Hepatic stellate cell (primary cell): ENCODE data around the gene LRP6.

Source experiments
- DNase-seq: peaks from one replicate; pipeline ENCODE4 v3.0.0; 2011; ENCODE audit warnings: low spot score

Gene LRP6

DNA sequence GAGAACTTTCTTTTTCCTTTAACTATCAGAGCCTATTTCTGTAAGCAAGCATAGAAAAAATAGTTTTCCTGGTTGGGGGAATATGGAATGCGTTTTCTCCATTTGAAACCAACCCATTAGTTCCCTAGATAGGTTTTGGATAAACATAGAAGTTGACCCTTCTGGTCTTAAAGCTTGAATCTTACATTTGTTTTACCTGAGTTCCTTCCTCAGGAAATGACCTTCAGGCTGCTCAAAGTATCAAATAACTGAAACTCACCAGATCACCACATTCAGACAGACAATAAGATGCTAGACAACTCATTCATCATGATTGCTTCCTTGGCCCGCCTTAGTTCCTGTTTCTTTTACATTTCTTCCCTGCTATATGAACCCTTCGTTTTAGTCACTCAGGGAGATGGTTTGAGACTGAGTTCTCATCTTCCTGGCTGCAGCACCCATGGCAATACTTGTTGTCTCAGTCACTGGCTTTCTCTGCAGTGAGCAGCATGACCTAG lies 52.2 kb downstream of the LRP6 start:
- no peak for DNase-seq

DNA sequence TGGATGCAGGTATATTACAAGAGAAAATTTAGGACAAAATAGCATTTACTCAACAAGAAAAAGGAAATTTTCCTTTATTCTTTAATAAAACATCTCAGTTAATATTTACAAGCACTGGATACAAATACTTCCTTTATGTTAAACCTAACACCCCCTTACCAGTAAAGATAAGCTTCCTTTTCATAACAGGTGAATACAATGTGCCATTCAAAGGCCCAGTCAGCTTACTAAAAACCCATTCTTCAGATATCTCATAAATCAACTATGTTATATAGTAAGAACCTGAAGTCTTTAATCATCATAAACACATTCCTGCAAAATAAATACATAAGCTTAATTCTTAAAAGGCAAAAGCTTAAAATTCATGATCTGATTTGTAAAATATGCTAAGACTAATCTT lies 52.6 kb downstream of the LRP6 start:
- no peak for DNase-seq

DNA sequence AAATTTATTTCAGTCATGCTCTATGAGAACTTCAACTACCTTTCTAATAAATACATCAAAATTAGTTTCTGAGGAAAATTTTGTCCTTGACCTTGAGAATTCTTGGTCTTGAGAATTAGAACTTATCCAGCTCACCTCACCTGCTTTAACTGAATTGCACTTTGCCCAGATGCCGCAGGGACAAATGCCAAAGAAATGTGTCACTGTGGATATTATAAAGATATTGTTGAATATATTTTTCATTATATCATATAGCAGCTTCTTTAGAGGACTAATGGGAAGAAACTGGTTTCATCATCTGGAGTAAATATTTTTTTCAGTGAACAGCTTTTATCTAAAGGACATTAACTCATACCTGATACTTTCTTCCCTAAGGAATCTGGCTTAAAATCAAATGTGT lies 54.1 kb downstream of the LRP6 start:
- no peak for DNase-seq

DNA sequence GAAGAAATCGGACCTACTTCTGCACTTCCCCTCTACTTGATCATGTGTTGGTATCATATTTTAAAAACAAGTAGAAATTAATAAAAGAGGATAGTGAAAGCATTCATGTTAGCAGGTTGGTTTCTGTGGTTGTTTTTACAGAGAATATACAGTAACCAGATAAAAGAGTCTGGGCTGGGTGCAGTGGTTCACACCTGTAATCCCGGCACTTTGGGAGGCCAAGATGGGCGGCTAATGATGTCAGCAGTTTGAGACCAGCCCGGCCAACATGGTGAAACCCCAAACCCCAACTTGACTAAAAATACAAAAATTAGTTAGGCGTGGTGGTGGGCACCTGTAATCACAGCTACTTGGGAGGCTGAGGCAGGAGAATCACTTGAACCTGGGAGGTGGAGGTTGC lies 55.9 kb downstream of the LRP6 start:
- DNase-seq, result no peak

DNA sequence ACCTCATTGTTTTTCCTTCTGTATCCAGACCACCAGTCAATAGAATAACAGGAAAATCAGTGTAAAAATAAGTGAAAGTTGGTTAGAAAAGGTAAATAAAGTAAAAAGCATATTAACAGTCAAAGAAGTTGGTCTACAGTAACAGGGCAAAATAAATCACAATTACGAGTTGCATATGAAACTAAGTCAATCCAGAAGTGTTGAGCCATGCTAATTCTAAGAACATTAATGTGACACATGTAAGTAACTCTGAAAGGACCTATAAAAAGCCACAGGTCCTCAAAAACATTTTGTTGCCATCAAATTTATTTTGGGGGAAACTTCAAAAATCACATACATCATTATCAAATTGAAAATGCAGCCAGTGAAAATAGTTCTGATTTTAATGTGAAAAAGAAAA lies 56.4 kb downstream of the LRP6 start:
- DNase-seq, result no peak

DNA sequence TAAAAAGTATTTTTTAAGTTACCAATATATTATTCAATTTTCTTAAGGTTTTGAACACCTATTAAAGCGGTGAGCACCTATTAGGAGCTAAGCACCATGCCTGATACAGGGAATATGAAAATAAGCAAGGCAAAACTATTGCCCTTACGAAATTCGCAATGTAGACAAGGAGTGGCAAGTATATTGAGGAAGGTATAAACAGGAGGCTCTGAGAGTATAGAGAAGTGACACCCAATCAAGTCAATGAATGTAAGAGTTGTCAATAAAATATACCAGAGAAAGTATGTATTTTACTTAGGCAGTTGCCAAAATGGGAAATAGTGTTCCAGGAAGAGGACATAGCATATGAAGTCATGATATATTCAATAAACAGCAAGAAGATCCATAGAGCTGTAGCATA lies 57.2 kb downstream of the LRP6 start:
- no peak for DNase-seq

DNA sequence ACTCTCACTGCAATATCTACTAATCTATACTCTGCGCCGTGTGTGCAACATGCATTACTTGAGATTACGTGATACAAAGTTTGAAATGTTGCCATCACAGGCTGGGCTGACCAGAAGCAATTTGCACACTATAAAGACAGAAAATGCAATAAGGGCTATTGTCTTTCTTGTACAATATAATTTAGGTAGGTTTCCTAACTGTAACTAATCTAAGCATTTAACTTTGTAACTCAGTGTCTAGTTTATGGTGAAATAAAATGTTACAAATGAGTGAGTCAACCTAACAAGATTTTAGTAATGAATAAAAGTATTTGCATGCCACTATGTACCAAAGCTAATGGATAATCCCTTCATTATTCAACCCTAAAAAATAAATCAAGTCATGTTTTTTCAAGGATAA lies 57.8 kb downstream of the LRP6 start:
- DNase-seq, result no peak

DNA sequence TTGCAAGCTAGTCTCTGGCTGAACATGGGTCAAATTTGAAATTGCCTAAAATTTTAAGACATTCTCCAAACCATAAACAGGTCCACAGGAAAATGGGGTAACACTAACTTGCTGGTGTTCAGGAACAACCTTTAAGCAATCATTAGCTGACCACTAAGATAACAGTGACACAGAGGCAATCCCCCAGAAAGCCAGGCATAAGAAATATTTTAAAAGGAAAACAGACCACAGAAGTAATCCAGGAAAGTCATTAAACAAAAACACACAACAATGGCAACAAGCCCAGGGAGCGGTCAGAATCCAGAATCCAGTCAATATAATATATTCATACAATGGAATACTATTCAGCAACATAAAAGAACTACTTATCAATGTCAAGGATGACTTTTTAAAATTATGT lies 59.1 kb downstream of the LRP6 start:
- no peak for DNase-seq

DNA sequence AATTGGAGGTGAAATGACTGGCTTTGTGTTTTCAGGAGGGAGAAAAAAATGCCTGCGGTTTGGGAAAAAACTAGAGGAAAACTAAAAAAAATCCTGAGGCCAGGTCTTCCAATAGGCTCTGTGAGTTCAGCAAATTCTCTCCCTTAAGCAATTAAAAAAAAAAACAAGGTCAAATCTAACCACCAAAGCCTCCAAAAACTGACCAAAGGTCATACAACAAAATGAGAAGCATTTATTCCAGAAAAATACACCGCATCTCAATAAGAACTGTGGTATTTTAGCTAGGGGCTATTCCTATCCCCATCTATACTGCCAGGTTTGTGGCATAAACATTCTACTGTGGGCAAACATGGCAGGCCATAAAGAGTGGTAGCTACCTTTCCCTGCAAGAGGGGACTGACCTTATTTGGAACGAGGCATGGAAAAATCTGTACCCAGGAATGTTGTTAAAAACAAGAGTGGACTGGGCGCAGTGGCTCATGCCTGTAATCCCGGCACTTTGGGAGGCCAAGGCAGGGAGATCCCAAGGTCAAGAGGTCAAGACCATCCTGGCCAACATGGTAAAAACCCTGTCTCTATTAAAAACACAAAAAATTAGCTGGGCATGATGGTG lies 60.0 kb downstream of the LRP6 start:
- DNase-seq, result no peak

DNA sequence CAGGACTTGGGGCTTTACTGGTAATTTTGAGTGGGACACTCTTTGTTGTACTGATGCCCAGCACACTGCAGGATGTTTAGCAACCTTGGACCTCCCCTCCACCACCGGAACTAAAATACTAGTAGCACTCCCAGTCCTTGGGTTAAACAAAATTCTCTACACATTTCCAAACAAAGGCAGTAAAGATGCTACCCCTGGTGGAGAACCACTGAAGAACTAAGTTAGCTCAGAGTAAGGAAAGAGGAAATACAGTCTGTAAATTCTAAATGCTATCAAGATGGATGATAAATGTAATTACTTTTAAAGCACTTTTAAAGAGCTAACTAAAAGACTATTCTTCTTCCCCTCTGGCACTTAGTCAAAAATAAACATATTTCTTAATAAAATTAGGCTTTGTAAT lies 64.1 kb downstream of the LRP6 start:
- DNase-seq, result no peak

DNA sequence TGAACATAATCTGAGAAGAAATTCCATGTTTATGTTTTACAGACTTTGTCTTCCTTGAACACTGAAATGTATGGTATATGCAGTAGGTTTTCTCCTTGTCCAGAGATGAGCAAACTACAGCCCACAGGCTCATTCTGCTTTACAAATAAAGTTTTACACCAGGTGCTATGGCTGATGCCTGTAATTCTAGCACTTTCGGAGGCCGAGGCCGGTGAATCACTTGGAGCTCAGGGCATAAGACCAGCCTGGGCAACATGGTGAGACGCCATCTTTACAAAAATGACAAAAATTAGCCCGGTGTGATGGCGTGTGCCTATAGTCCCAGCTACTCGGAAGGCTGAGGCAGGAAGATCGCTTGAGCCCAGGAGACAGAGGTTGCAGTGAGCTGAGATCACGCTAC lies 64.7 kb downstream of the LRP6 start:
- no peak for DNase-seq

DNA sequence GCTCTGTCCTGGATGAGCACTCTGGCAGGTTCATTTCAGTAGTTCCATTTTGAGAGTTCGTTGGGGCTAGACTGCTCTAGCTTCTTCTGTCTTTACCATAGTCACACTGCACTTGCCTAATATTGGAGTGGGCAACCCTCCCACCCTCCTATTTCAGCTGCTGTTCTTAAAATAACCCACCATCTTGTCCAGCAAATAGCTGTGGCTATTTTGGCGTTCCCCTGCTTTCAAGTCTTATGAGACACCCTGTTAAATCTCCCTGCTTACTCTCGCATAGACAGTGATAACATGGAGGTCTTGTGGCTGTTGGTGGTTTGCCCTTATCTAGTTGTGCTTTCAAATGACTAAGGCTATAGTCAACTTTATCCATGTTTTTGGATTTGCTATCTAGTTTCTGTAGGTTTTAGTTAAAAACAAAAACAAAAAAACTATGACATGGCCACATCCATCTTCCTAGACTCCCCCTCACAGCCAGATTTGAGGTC lies 65.5 kb downstream of the LRP6 start:
- no peak for DNase-seq

DNA sequence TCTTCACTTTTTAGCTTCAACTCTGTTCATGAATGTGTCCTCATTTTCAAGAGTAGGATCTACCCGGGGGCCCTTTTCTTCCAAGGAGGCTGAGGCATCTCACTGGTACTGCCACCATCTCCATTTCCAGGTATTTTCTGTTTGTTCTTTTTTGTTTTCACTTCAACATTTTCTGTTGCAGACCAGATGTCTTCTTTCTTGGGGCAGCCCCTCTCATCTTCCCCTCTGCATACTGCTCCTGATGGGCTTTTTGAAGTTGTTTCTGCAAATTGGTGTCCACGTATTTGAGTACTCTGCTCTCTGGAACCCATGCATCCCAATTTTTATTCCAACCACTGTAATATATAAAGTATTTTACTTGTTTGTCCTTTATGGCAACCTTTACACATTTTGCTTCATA lies 66.5 kb downstream of the LRP6 start:
- DNase-seq, result no peak

DNA sequence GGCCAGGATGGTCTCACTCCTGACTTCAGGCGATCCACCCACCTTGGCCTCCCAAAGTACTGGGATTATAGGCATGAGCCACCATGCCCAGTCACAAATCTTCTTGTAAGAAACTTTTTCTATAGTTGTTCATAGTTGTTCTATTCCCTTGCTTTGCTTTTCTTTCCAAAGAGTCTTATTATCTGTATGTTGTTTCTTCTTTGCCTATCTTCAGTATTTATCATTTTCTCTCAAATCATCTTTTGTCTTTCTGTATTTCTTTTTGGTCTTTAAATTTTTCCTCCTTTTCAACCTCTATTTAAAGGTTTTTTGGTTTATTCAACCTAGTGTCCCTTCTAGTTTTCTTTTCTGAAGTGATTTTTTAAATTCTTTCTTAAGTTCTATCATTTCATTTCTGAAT lies 68.7 kb downstream of the LRP6 start:
- no peak for DNase-seq

DNA sequence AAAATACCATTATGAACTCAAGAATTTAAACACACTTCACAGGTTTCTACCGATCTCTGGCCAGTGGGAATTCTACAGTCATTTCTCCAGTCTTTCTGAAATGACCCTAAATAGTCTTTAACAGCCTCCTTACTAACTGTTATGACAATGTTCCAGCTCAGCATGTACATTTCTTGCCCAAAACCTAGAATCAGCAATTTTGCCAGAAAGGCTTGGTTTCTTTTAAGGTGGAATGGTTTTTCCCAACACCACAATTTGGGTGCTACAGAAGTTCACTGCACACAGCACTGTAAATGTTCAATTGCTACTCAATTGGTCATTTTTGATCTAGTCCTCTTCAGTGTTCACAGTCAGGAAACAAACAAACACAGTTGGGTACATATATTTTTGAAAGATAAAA lies 69.7 kb downstream of the LRP6 start:
- DNase-seq, result no peak

DNA sequence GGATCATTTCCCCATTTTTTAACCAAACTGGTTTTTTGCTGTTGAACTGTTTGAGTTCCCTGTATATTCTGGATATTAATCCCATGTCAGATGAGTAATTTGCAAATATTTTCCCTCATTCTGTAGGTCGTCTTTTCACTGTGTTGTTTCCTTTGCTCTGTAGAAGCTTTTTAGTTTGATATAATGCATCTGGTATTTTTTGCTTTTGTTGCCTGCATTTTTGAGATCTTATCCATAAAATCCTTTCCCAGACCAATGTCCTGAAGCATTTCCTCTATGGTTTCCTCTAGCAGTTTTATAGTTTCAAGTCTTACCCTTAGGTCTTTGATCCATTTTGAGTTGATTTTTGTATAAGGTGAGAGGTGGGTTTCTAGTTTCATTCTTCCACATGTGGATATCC lies 71.3 kb downstream of the LRP6 start:
- DNase-seq, result no peak

DNA sequence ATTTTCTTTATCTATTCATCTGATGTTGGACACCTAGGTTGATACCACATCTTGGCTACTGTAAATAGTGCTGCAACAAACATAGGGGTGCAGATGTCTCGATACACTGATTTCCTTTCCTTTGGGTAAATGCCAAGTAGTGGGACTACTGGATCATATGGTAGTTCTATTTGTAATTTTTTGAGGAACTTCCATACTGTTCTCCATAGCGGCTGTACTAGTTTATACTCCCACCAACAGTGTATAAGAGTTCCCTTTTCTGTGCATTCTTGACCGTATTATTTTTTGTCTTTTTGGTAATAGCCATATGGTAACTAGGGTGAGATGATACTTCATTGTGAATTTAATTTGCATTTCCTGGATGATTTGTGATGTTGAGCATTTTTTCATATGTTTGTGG lies 71.8 kb downstream of the LRP6 start:
- DNase-seq, result no peak

DNA sequence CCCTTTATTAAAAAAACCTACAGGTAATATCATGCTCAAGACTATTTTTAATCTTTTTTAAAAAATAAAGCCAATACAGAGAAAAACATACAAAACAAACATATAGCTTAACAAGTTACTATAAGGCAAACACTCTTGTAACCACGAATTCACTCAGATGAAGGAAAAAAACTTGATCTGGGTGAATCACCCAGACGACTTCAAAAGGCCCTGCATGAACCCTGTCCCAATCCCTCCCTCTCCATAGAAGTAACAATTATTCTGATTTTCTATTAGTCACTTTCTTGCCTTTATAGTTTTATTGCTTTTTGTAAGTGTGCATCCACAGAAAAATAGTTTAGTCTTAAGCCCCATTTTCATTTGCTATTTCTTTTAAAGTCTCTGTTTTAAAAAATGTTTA lies 72.6 kb downstream of the LRP6 start:
- DNase-seq, result no peak

DNA sequence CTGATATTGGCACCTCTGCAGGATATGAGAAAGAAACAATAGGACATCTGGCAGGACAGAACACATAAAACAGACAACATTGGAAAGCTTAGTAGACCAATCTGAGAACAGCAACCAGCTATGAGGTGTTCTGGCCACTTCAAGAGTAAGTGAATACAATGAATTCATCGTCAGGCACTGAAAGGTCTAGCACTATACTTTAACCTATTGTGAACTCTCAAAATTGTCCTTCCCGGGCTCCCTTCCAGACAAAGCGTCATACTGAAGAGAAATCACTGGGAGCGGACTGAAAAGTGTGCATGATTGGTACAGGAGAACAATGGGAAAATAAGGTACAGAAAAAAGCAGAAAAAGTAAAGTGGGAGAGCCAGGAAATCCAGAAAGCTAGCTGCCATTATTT lies 75.8 kb downstream of the LRP6 start:
- DNase-seq, result no peak

DNA sequence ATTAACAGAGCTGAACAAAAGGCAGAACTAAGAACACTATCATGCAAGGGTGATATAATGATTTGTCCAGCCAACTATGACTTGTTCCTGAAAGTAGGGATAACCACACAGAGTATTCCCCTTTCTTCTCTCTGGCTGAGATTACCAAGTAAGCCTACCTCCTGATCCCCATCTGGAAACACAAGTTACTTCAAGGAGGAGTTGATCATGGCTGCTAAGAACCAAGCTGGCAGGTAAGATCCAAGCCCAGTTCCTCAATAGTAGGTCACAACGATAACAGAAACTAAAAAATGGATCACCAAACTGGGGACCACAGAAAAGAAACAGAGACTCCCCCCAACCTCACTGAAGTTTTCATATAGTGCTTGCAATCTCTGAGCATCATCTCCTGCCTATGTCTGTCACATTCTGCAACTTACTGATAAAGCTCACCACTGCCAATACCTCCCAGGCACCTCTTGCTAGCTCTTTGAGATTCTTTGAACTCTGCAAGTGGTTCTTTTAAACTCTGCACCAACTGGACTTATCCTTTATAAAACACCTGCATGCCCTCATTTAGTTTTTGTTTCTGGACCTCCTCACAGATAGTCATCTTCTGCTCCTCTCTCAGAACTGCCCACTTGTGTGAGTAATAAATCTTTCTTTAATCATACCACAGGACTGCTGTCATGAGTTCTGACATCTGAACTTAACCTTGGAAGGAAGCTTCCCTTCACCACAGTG lies 76.6 kb downstream of the LRP6 start:
- no peak for DNase-seq

DNA sequence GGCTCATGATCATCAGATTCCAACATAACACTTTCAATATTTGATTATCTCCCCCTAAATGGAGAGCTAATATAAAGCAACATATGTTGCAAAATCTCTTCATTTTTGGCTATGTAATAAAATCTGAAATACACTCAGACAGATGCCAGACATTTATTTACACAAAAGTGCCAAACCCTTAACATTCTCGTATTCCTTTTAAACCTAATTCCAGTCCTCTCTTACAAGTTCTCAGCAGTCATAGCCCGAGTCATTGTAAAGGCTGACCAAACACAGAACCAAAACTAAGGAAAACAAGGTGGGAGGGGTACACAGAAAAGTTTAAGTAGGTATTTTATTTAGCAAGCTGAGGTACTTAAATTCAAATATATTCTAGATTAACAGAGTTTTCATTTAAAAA lies 81.4 kb downstream of the LRP6 start:
- DNase-seq, result no peak

DNA sequence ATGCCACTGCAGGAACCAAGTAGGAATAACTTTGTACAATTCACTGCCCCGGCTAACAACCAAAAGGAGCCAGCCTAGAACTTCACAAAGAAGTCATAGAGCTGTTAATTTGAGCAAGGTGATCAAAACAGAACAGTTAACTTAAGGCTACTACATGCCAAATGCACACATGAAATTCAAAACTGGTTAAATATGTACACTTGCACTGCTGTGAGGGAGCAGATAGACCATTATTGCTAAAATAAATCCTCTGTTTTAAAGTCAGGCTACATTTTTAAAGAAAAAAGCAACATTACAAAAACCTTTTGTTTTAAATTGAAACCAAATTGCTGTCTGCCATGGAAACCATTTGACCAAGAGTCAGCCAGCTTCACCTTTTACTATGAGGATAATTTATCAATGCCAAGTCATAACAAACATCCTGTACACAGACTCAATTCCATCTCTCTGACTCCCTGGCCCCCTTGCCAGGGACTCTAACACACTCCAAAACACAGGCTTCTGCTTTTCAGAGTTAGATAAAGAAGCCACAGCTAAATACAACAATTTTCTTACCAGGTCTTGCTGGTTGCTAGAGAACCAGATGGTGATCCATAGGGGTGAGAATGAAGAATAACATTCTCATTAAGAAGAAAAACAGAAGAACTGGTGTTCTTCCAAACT lies 84.0 kb downstream of the LRP6 start:
- no peak for DNase-seq

DNA sequence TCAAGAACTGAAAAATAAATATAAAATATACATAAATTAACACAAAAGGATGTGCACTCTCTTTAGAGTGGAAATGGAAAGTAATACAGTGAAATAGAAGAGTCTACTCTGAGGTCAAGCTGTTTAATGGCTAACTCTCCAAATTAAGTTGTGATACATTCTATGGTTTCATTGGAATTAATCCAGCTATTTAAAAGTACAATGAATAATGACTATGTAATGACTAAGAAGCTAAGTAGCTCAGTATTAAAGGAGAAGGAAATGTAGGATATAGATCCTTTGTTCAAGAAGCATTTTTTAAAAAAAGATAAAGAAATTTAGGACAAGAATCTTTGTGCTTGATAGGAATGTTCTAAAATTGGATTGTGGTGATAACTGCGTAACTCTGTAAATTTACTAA lies 85.3 kb downstream of the LRP6 start:
- DNase-seq, result no peak
